OCI-LY1 (cell line): ENCODE results near the gene CNDP1.

Experiments used
- H2AFZ ChIP-seq: fragments of 200-600 bp; sonication (generic), shearing (Covaris generic); 2 replicates; pipeline ENCODE4 v1.6.0; 2014; ENCODE audit warnings: antibody characterized with exemption, mild to moderate bottlenecking, low read length
- H3F3A ChIP-seq: fragments of 200-600 bp; sonication (generic), shearing (Covaris generic); 2 replicates; pipeline ENCODE4 v1.6.0; 2014; ENCODE audit warnings: mild to moderate bottlenecking, antibody characterized with exemption, low read length, moderate library complexity; ENCODE audit not compliant: insufficient read depth
- H3K27ac ChIP-seq: fragments of 200-600 bp; sonication (generic); 2 replicates; pipeline ENCODE4 v1.5.1; 2014; ENCODE audit warnings: low read length, mixed run types, mild to moderate bottlenecking, low read depth; ENCODE audit not compliant: poor library complexity, severe bottlenecking
- H3K27me3 ChIP-seq: fragments of 200-600 bp; sonication (generic); 2 replicates; pipeline ENCODE4 v1.6.0; 2014; ENCODE audit warnings: antibody characterized with exemption, mild to moderate bottlenecking, low read length, moderate library complexity; ENCODE audit not compliant: insufficient read depth
- H3K36me3 ChIP-seq: fragments of 200-600 bp; sonication (generic); 2 replicates; pipeline ENCODE4 v1.6.1; 2014; ENCODE audit warnings: mild to moderate bottlenecking, antibody characterized with exemption, low read length, moderate library complexity, mixed read lengths; ENCODE audit not compliant: insufficient read depth
- H3K4me1 ChIP-seq: fragments of 200-600 bp; sonication (generic); 2 replicates; pipeline ENCODE4 v1.5.1; 2014; ENCODE audit warnings: mild to moderate bottlenecking, low read length, moderate library complexity; ENCODE audit not compliant: insufficient read depth, severe bottlenecking
- H3K4me2 ChIP-seq: fragments of 200-600 bp; sonication (generic), shearing (Covaris generic); 2 replicates; pipeline ENCODE4 v1.6.1; 2014; ENCODE audit warnings: low read length
- H3K4me3 ChIP-seq: fragments of 200-600 bp; sonication (generic); 2 replicates; pipeline ENCODE4 v1.5.1; 2014; ENCODE audit warnings: low read length, low read depth, mild to moderate bottlenecking, mixed read lengths; ENCODE audit not compliant: poor library complexity, severe bottlenecking
- H3K79me2 ChIP-seq: fragments of 200-600 bp; shearing (Covaris generic); 2 replicates; pipeline ENCODE4 v1.6.1; 2016; ENCODE audit warnings: mixed run types, low read length, mixed read lengths; ENCODE audit not compliant: insufficient read depth
- H3K9ac ChIP-seq: fragments of 200-600 bp; sonication (generic), shearing (Covaris generic); 2 replicates; pipeline ENCODE4 v1.6.1; 2014; ENCODE audit warnings: mild to moderate bottlenecking, low read length, mixed read lengths
- H3K9me2 ChIP-seq: fragments of 200-600 bp; sonication (generic), shearing (Covaris generic); 2 replicates; pipeline ENCODE4 v1.6.1; 2014; ENCODE audit warnings: low read depth, mild to moderate bottlenecking, low read length, mixed read lengths
- H3K9me3 ChIP-seq: fragments of 200-600 bp; shearing (Covaris generic); 2 replicates; pipeline ENCODE4 v1.6.1; 2014; ENCODE audit warnings: low read length, mixed read lengths
- H4K20me1 ChIP-seq: fragments of 200-600 bp; sonication (generic), shearing (Covaris generic); 2 replicates; pipeline ENCODE4 v1.6.0; 2016; ENCODE audit warnings: mild to moderate bottlenecking, low read length; ENCODE audit not compliant: insufficient read depth
- CTCF ChIP-seq: fragments of 200-600 bp; sonication (generic), shearing (Covaris generic); IDR thresholded peaks from 2 replicates; pipeline ENCODE4 v1.5.1; 2017; ENCODE audit warnings: mild to moderate bottlenecking, antibody characterized with exemption, low read length, moderate library complexity, mixed read lengths
- EZH2 ChIP-seq: fragments of 200-600 bp; sonication (generic), shearing (Covaris generic); IDR thresholded peaks from 2 replicates; pipeline ENCODE4 v1.8.0; 2017; ENCODE audit warnings: borderline replicate concordance, mixed run types, mild to moderate bottlenecking, antibody characterized with exemption, low read length, moderate library complexity, mixed read lengths

The CNDP1 gene

GRCh38 chr18:74633652-74634352 is 99.5 kb downstream of the CNDP1 start:
- Histone ChIP-seq H3K36me3 (peaks cover 27% of the 10 kb centered on the region; the same call in 1 of the 2 replicates), H3F3A (no peaks in the 10 kb centered on the region), H3K27me3 (no peaks in the 10 kb centered on the region), H3K9ac (no peak overlapping the region), H3K79me2 (peaks cover 7% of the 10 kb centered on the region; the same call in 1 of the 2 replicates), H3K4me2 (no peak overlapping the region), H3K9me3 (no peaks in the 10 kb centered on the region), H3K27ac (no peak overlapping the region), H3K4me3 (no peak overlapping the region), H3K4me1 (no peaks in the 10 kb centered on the region), H4K20me1 (no peaks in the 10 kb centered on the region), H3K9me2 (no peaks in the 10 kb centered on the region), H2AFZ (no peak overlapping the region)
- TF ChIP-seq CTCF, result no peak
- TF ChIP-seq EZH2, result no peak

- no peaks in the 10 kb centered on the region for H4K20me1 ChIP-seq
- H3K79me2 ChIP-seq, result no peaks in the 10 kb centered on the region
- H3K9me3 ChIP-seq, result no peaks in the 10 kb centered on the region
- no peaks in the 10 kb centered on the region for H3K9me2 ChIP-seq
- no peak overlapping the region for H2AFZ ChIP-seq
- H3K9ac ChIP-seq, result no peak overlapping the region
- no peaks in the 10 kb centered on the region for H3F3A ChIP-seq
- peaks cover 27% of the 10 kb centered on the region; the same call in 1 of the 2 replicates for H3K36me3 ChIP-seq
- H3K27ac ChIP-seq, result no peak overlapping the region
- H3K4me1 ChIP-seq, result no peaks in the 10 kb centered on the region
- H3K4me3 ChIP-seq, result no peak overlapping the region
- no peaks in the 10 kb centered on the region for H3K27me3 ChIP-seq
- TF ChIP-seq CTCF (no peak), EZH2 (no peak)
- no peak overlapping the region for H3K4me2 ChIP-seq
Measured at GRCh38 chr18:74635224-74635975, 101.1 kb downstream of the CNDP1 start.
